ENCODE data around the gene LRRC14B.
"Not testable (repeated sequence)": the region's sequence is repeated elsewhere in the genome, so short reads cannot be mapped to it uniquely, and the experiment has no call there.

Gene LRRC14B

DNA sequence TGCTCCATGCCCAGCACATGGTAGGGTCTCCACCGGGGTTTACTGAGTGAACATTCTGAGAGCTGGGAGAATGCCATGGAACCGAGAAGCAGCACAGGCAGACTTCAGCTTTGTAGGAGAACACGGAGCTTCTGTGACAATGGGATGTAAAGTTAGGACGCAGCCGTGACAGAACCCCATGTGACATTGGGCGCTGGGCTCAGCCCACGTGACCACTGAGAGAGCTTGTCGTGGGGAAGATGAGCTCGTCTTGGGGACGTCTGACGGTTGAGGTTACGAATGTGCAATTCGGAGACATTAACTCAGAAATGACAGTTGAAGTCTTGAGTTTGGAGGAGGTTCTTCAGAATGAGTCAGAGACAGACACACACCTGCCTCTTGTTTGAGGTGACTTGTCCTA lies 40.4 kb downstream of the LRRC14B start:
- no peak overlapping the region for H3K27ac Mint-ChIP-seq
- H3K4me3 Mint-ChIP-seq, result no peak overlapping the region
- H3K36me3 Mint-ChIP-seq (ENCODE audit: low read depth), result peaks cover 70% of the 10 kb centered on the region
- TF ChIP-seq, protein P1, sequence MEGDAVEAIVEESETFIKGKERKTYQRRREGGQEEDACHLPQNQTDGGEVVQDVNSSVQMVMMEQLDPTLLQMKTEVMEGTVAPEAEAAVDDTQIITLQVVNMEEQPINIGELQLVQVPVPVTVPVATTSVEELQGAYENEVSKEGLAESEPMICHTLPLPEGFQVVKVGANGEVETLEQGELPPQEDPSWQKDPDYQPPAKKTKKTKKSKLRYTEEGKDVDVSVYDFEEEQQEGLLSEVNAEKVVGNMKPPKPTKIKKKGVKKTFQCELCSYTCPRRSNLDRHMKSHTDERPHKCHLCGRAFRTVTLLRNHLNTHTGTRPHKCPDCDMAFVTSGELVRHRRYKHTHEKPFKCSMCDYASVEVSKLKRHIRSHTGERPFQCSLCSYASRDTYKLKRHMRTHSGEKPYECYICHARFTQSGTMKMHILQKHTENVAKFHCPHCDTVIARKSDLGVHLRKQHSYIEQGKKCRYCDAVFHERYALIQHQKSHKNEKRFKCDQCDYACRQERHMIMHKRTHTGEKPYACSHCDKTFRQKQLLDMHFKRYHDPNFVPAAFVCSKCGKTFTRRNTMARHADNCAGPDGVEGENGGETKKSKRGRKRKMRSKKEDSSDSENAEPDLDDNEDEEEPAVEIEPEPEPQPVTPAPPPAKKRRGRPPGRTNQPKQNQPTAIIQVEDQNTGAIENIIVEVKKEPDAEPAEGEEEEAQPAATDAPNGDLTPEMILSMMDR (IDR thresholded peaks at IDR 0.05; ENCODE audit: unreplicated experiment in 3 of 3), result no peak
- H3K4me1 Mint-ChIP-seq, result no peaks in the 10 kb centered on the region
- no peaks in the 10 kb centered on the region for H3K27me3 Mint-ChIP-seq (ENCODE audit: low read depth)
- no peaks in the 10 kb centered on the region for H3K9me3 Mint-ChIP-seq

DNA sequence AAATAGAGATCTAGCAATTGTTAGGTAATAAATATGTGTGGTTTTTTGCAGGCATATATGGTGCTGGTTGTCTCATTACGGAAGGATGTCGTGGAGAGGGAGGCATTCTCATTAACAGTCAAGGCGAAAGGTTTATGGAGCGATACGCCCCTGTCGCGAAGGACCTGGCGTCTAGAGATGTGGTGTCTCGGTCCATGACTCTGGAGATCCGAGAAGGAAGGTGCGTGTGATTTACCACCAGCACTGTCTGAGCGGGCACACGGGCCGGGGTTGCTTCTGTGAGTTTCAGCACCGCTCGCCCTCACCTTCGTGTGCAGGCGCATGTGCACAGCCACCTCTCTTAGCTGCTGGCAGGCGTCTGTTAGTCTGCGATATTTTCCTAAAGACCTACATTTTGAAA lies 42.1 kb downstream of the LRRC14B start:
- not testable (repeated sequence) for H3K27me3 Mint-ChIP-seq (ENCODE audit: low read depth); H3K27ac Mint-ChIP-seq; H3K4me3 Mint-ChIP-seq; H3K9me3 Mint-ChIP-seq; H3K4me1 Mint-ChIP-seq
- peaks cover 73% of the 10 kb centered on the region for H3K36me3 Mint-ChIP-seq (ENCODE audit: low read depth)

DNA sequence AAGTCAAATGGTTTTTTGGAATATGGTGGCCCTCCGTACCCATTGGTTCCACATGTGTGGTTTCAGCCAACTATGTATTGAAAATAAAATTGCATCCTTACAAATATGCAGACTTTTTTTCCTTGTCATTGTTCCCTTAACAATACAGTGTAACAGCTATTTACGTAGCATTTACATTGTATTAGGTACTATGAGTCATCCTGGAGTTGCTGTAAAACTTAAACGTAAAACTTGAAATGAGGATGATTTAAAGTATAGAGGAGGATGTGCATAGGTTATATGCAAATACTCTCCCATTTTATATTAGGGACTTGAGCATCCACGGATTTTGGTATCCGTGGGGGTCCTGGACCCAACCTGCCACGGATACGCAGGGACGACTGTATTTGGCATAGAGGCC lies 43.2 kb downstream of the LRRC14B start:
- Mint-ChIP-seq H3K27me3 (ENCODE audit: low read depth) (no peaks in the 10 kb centered on the region), H3K9me3 (no peaks in the 10 kb centered on the region), H3K36me3 (ENCODE audit: low read depth) (peaks cover 64% of the 10 kb centered on the region), H3K27ac (no peak overlapping the region), H3K4me1 (no peaks in the 10 kb centered on the region), H3K4me3 (no peak overlapping the region)
- TF ChIP-seq, protein P1 (IDR thresholded peaks at IDR 0.05; ENCODE audit: unreplicated experiment in 3 of 3), result no peak

DNA sequence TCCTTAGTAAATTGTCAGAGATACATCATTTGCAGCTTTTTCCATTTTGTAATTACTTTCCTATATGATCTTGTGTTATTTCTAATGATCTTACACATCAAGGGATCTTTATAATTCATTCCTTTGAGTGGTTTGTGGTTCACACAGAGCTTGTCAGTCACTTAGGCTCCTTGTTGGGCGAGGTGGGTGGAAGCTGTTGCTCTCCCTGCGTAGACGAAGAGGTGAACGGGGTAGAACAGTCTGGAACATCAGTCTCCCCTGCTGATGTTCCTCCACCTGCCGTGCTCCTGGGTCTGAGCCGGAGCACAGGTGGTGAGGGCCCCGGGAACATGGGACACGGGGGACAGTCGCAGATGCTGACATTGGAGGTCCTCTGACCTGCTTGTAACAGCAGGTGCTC lies 44.2 kb downstream of the LRRC14B start:
- H3K4me1 Mint-ChIP-seq; H3K27me3 Mint-ChIP-seq (ENCODE audit: low read depth); H3K27ac Mint-ChIP-seq; H3K4me3 Mint-ChIP-seq; H3K9me3 Mint-ChIP-seq: not testable (repeated sequence)
- H3K36me3 Mint-ChIP-seq (ENCODE audit: low read depth), result peaks cover 71% of the 10 kb centered on the region

DNA sequence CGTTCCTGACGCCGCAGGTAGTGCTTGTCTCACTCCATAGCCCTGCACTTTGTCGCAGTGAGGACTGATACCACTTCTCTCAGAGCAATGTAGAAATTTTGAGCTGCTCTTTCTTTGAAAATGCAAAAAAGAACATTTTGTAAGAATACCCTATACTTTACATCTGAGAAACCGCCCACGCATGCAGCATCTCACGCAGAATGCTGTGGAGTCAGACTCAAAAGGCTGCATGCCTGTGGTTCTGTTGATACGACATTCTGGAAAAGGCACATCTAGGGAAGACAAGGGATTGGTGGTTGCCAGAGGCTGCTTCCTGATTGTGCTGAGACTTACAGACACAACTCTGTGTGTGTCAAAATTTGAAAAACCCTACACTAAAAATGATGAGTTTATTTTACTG lies 46.6 kb downstream of the LRRC14B start:
- not testable (repeated sequence) for H3K9me3 Mint-ChIP-seq; H3K27me3 Mint-ChIP-seq (ENCODE audit: low read depth); H3K4me1 Mint-ChIP-seq; H3K4me3 Mint-ChIP-seq; H3K27ac Mint-ChIP-seq
- H3K36me3 Mint-ChIP-seq (ENCODE audit: low read depth), result peaks cover 77% of the 10 kb centered on the region

DNA sequence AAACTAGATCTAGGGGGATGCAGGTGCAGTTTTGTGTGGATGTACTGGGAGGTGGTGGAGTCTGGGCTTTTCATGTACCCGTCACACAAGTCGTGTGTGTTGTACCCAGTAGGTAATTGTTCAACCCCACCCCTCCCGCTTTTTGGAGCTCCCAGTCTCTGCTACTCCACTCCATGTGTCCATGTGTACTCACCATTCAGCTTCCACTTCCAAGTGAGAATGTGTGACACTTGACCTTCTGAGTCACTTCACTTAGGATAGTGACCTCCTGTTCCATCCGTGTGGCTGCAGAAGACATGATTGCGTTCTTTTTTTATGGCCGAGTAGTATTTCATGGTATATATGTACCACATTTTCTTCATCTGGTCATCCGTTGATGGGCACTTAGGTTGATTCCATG lies 49.3 kb downstream of the LRRC14B start:
- H3K27ac Mint-ChIP-seq; H3K4me1 Mint-ChIP-seq; H3K9me3 Mint-ChIP-seq; H3K27me3 Mint-ChIP-seq (ENCODE audit: low read depth); H3K4me3 Mint-ChIP-seq: not testable (repeated sequence)
- peaks cover 79% of the 10 kb centered on the region for H3K36me3 Mint-ChIP-seq (ENCODE audit: low read depth)

DNA sequence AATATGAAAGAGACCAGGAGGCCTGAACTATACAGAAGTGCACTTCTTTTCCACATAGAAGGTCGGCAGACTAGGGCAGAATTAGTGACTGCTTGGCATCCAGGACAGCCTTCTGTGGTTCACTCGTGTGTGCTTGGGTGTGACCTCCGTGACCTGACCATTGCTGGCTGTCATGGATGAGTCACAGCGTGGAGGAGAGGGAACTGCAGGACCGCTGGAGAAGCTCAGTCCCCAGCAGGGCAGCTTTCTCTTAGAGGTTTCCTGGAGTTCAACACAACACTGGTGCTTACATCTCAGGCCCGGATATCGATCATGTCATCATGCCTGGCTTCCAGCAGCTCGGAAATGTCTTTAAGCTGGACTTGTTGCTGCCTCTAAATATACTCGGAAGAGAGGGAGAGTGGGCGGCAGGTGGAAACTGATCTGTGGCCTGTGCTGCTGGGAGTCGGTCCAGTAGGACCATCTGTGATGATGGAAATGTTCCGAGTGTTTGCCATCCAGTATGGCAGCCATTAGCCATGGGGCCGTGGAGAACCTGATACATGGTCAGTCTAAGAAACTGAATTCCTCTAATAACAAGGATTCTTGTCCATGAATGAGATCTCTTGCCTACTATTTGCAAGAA lies 49.9 kb downstream of the LRRC14B start:
- not testable (repeated sequence) for H3K27me3 Mint-ChIP-seq (ENCODE audit: low read depth); H3K27ac Mint-ChIP-seq; H3K4me1 Mint-ChIP-seq; H3K4me3 Mint-ChIP-seq; H3K9me3 Mint-ChIP-seq
- H3K36me3 Mint-ChIP-seq (ENCODE audit: low read depth), result peaks cover 82% of the 10 kb centered on the region

DNA sequence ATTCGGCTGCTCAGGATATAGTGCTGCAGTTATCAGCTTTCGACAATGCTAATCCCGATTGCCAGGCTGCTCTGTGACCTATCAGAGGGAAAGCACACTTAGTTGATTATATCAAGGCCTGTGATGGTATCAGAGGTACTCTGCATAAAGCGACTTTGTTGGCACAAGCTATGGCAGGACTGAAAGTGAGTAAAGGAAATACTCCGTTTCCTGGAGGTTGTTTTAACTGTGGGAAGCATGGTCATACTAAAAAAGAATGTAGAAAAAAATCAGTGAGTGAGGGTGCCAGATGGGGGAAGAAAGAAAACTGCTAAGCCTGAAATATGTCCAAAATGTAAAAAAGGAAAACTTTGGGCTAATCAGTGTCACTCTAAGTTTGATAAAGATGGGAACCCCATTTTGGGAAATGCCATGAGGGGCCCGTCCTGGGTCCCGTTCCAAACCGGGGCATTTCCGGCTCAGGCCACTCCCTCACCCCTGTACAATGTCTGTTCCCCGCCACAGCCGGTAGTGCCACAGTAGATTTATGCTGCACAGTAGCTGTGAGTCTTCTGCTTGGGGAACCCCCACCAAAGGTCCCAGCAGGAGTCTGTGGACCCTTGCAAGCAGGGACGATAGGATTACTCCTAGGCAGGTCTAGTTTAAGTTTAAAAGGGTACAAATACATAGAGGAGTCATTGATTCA lies 52.5 kb downstream of the LRRC14B start:
- H3K4me1 Mint-ChIP-seq; H3K9me3 Mint-ChIP-seq; H3K4me3 Mint-ChIP-seq; H3K27ac Mint-ChIP-seq; H3K27me3 Mint-ChIP-seq (ENCODE audit: low read depth): not testable (repeated sequence)
- H3K36me3 Mint-ChIP-seq (ENCODE audit: low read depth), result peaks cover 87% of the 10 kb centered on the region

DNA sequence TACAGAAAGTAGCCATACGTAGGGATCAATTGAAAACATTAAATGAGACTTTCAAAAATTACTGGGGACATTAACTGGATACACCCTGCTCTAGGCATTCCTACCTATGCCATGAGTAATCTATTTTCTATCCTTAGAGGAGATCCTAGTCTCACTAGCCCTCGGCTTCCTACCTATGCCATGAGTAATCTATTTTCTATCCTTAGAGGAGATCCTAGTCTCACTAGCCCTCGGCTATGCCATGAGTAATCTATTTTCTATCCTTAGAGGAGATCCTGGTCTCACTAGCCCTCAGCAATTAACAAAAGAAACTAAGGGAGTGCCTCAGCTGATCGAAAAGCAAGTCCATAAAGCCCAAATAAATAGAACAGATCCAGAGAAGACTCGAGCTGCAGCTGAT lies 54.4 kb downstream of the LRRC14B start:
- Mint-ChIP-seq H3K36me3 (ENCODE audit: low read depth) (peaks cover 87% of the 10 kb centered on the region), H3K27ac (peak overlapping the region in 1 of 3 experiments; percentile 2)
- not testable (repeated sequence) for H3K9me3 Mint-ChIP-seq; H3K4me1 Mint-ChIP-seq; H3K27me3 Mint-ChIP-seq (ENCODE audit: low read depth); H3K4me3 Mint-ChIP-seq
